DMS53 treated with DMSO at 0.1 percent for 48 hours (cell line): ENCODE measurements around the gene SH3BP4.
A peak's percentile ranks its signal among the peaks of the same experiment; 100 is the strongest.
"Not testable (repeated sequence)": the region's sequence is repeated elsewhere in the genome, so short reads cannot be mapped to it uniquely, and the experiment has no call there.

Experiments
- DNase-seq: peaks from one replicate; lab custom pipeline; 2025; ENCODE audit not compliant: unreplicated experiment; lab: John Stamatoyannopoulos, UW

Gene SH3BP4

GRCh38 chr2:235051436-235052260 is 99.8 kb downstream of the SH3BP4 start:
- DNase-seq = no peak

- DNase-seq = no peak
These were observed 100.9 kb downstream of the SH3BP4 start for GRCh38 chr2:235052514-235053354.

- DNase-seq = no peak
These were observed 101.8 kb downstream of the SH3BP4 start for GRCh38 chr2:235053651-235054050.

GRCh38 chr2:235054475-235054874 is 102.7 kb downstream of the SH3BP4 start:
- DNase-seq = no peak

GRCh38 chr2:235054919-235055318 is 103.1 kb downstream of the SH3BP4 start:
- no peak for DNase-seq

GRCh38 chr2:235055891-235056516 is 104.2 kb downstream of the SH3BP4 start:
- DNase-seq = peak; percentile 30

- DNase-seq = no peak
These were observed 105.0 kb downstream of the SH3BP4 start for GRCh38 chr2:235056768-235057167.

GRCh38 chr2:235057616-235058015 is 105.8 kb downstream of the SH3BP4 start:
- DNase-seq = not testable (repeated sequence)

- DNase-seq = no peak
These were observed 107.3 kb downstream of the SH3BP4 start for GRCh38 chr2:235059161-235059560.

- no peak for DNase-seq
These were observed 109.8 kb downstream of the SH3BP4 start for GRCh38 chr2:235061656-235062055.

- no peak for DNase-seq
These were observed 111.7 kb downstream of the SH3BP4 start for GRCh38 chr2:235063471-235063961.

GRCh38 chr2:235064976-235065375 is 113.2 kb downstream of the SH3BP4 start:
- no peak for DNase-seq

- no peak for DNase-seq
These were observed 114.7 kb downstream of the SH3BP4 start for GRCh38 chr2:235066490-235066889.

- DNase-seq = no peak
These were observed 115.1 kb downstream of the SH3BP4 start for GRCh38 chr2:235066895-235067294.

- no peak for DNase-seq
These were observed 116.9 kb downstream of the SH3BP4 start for GRCh38 chr2:235068701-235069100.

- DNase-seq = no peak
These were observed 118.4 kb downstream of the SH3BP4 start for GRCh38 chr2:235070063-235070706.

GRCh38 chr2:235073868-235074413 is 122.1 kb downstream of the SH3BP4 start:
- DNase-seq = no peak

GRCh38 chr2:235077046-235077445 is 125.2 kb downstream of the SH3BP4 start:
- no peak for DNase-seq

GRCh38 chr2:235078182-235078581 is 126.4 kb downstream of the SH3BP4 start:
- no peak for DNase-seq

- DNase-seq = no peak
These were observed 127.2 kb downstream of the SH3BP4 start for GRCh38 chr2:235078914-235079472.
